Measurements from ENCODE around the gene BDKRB1.

GRCh38 chr14:96280104-96280503 lies 24.1 kb downstream of the BDKRB1 start:
- TF ChIP-seq EZH2 (IDR thresholded peaks at IDR 0.05; ENCODE audit: insufficient read depth, poor library complexity, severe bottlenecking) (no peak), EZH2phosphoT487 (IDR thresholded peaks at IDR 0.05; ENCODE audit: insufficient read depth, low read depth) (no peak)

All from GM23248 (cell line).